SKM-1 treated with dmso at 0.1 percent for 144 hours (cell line): ENCODE results near the gene PRAF2.

Source experiments
- DNase-seq: peaks from one replicate; lab custom pipeline; 2025; ENCODE audit not compliant: unreplicated experiment; lab: John Stamatoyannopoulos, UW

The PRAF2 gene

GRCh38 chrX:49073601-49074575, at the start of gene PRAF2:
PRAF2 (minus strand) TSS chrX:49074002; CDS start chrX:49073987, 15 bp downstream.
- peak; percentile 80 for DNase-seq

- DNase-seq: no peak
Observed at GRCh38 chrX:49122499-49122898, 48.7 kb upstream of the PRAF2 start.

DNA sequence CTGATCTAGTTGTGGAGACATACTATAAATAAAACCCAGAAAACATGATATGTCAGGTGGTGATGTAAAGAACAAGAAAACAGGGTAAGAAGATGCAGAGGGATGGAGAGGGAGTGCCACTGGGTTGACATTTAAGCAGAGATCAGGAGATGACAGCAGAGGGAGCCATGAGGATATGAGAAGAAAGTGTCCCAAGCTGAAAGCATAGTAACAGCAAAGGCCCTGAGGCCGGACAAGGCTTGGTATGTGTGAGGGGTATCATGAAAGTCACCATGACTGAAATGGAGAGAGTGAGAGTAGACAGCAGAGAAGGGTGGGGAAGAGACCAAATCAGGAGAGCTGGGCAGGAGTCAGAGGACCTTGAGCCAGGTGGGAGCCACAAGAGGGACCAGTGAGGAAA, 46.3 kb upstream of the PRAF2 start:
- DNase-seq: no peak

DNA sequence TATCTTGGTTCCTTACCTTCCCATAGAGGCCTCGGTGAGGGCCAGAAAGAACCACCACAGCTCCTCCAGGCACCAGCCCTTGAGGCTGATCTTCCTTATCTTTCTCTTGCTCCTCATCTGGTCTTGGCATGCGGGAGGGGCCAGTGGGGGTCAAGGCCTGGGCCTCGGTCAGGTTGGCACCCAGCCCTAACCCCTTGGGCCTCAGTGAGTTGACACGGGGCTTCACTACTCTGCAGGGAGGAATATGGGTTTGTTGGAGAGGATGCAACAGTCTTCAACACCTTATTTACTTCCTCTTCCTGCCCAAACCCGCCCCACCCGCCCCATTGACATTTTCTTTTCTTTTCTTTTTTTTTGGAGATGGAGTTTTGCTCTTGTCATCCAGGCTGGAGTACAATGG, 43.8 kb upstream of the PRAF2 start:
- no peak for DNase-seq

DNA sequence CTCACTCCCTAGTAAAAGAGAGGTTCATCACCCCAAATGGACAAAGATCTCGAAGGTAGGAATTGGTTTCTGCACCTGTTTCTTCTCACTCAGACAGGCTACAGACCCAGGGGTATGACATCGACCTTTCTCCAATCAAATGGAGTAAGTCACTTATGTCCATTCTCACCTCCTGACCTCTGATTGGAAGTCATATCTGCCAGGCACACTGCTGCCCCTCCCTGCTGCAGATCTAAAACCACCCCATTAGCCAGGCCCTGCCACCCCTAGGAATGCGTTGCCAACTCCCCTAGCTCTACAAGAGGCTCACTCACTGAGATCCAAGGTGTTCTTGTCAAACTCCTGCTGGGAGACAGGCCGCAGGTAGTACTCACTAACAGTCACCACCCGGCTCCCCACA, 42.9 kb upstream of the PRAF2 start:
- no peak for DNase-seq

GRCh38 chrX:49116076-49116475, 42.3 kb upstream of the PRAF2 start:
- no peak for DNase-seq

GRCh38 chrX:49111791-49112190, 38.0 kb upstream of the PRAF2 start:
- DNase-seq: no peak

DNA sequence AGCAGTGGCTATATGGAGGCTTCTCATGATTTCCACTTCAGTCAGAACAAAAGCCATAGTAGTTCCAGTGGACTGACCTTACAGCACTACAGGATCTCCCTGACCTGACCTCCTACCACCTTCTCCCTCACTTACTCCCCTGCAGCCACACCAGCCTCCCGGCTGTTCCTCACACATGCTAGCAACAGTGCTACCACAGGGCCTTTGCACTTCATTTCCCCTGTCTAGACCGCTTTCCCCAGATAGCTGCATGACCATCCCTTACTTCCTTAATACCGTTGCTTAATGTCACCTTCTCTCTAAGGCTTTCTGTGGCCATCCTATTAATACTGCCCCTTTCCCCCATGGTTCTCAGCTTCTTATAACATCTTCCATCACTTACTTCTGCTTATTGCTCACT, 36.6 kb upstream of the PRAF2 start:
- no peak for DNase-seq

GRCh38 chrX:49108641-49109040, 34.8 kb upstream of the PRAF2 start:
- DNase-seq: no peak

- DNase-seq: no peak
Observed at GRCh38 chrX:49106930-49107329, 33.1 kb upstream of the PRAF2 start.

DNA sequence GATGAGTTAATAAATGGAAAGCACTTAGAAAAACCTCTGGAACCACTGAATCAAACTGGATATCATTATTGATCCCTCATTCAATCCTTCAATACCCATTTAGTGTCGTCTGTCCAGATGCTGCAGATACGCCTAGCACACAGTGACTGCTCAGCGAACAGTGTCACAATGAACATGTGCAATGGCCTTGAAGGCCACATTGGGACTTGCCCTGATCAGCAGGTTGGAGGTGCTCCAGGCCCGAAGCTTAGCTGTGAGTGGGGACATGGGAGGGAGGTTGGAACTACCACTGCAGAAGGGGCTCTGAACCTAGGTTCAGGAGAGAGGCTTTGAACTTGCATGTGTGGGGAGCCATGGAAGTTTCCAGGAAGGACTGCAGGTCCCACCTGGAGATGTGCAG, 32.5 kb upstream of the PRAF2 start:
- DNase-seq: no peak

GRCh38 chrX:49103637-49104036, 29.8 kb upstream of the PRAF2 start:
- no peak for DNase-seq

DNA sequence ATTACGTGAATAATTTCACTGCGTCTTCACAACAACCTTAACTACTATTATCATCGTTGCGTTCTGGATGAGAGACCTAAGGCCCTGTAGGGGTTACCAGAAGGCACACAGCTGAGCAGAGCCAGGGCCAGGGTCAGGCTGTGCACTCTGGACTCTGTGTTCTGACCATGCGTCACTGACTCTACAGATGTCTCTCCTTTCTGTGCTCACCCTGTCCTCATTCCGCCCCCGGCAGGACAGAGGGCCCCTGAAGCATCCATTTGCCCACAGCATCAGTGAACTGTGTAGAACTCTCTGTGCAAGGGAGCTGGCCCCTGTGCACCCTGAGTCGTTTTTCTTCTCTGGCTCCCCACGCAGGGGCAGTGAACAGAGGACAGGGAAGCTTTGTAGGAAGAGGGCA, 28.4 kb upstream of the PRAF2 start:
- no peak for DNase-seq

DNA sequence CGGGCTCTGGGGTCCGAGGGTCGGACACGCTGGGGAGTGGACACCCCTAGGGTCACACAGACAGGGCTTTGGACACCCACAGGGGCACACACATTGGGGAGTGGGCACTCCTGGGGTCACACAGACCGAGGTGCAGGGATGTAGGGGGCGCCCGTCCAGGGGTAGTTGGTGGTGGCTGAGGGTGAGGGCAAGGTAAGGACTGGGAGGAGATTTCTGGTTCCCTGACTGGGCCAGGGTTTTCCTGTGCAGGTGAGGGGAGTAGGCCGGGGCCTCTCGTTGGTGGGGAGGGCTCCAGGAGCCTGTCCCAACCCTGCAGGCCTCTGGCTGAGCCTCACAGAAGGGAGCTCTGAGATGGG, 27.8 kb upstream of the PRAF2 start:
- no peak for DNase-seq

DNA sequence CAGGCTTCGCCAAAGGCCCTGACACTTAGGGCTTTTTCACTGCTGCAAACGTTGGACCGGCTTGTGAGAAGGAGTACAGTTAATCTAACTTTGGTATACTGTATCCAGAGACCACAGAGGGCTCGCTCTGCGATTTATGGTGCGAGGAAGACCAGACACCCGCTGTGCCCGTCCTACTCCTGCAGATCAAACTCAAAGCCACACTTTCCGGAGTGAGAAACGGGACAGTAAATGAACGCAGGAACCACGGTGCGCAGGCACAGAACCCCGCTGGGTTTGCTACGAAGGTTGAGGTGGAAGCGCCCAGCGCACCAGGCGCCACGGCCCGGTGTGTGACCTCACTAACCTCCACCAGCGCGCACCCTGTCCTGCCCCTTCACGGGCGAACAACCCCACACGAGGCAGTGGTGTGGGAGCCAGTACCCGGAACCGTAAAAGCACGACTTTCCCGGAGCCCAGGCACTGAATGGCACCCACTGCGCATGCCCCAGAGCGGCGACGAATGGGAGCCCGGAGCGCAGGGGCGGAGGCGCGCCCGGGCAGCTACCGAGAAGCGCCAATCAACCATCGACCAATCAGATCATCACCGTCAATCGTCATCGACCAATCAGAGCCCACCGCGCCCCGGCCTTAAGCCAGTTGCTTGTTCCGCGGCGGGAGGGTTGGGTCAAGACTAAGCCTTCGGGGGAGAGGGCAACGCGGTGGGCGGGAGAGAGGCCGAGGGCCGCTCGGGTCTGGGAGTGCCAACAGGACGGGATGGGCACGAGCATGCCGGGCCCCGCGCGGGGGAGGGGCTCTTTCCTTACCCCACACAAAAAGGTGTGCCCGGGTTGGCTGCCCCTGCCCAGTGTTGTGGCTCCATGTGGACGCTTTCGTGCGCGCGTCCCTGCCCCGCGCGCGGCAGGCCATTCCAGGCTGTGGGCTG, 27.2 kb upstream of the PRAF2 start:
- DNase-seq: peak; percentile 74

DNA sequence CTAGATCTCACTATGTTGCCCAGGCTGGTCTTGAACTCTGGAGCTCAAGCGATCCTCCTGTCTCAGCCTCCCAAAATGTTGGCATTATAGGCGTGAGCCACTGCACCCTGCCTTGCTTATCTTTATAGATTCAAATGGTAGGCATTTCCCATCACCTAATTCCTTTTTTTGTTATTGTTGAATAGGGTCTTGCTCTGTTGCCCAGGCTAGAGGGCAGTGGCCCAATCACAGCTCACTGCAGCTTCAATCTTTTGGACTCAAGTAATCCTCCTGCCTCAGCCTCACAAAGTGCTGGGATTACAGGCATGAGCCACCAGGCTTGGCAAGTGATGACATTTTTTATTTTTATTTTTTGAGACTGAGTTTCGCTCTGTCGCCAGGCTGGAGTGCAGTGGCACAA, 22.6 kb upstream of the PRAF2 start:
- DNase-seq: no peak

- DNase-seq: no peak
Observed at GRCh38 chrX:49089553-49089952, 15.8 kb upstream of the PRAF2 start.

DNA sequence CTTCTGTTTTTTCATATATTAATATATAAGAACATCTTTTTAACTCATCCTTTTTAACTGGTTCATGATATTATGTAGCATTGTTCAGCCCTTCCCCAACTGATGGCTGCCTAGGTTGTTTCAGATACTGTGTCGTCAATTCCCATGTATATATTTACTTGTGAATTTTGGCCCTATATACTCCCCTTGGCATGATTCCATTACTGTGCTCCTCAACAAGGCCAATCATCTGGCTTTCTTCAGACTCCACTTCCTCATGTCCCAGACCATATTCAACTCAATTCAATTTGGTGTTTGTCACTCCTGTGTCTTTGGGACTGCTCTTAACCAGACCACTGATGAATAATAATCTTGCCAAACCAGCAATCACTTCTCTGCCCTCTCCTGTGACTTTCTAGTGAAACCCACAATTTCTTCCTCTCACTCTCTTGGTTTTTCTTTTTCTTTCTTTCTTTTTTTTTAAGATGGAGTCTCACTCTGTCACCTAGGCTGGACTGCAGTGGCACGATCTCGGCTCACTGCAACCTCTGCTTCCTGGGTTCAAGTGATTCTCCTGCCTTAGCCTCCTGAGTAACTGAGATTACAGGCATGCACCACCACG, 8.6 kb upstream of the PRAF2 start:
- DNase-seq: no peak

GRCh38 chrX:49079489-49080428, 6.0 kb upstream of the PRAF2 start, which contains the start of gene WDR45:
WDR45 (minus strand) TSS chrX:49079887; CDS start chrX:49078095, 1,792 bp downstream.
- DNase-seq: peak; percentile 17

GRCh38 chrX:49077941-49078340, 4.1 kb upstream of the PRAF2 start:
- DNase-seq: no peak
